D721Med (cell line): ENCODE measurements around the gene NOL11.

ENCODE experiments used
- DNase-seq: peaks from one replicate; pipeline ENCODE4 v3.0.0; 2011; ENCODE audit warnings: low spot score; ENCODE audit not compliant: insufficient read length
- FAIRE-seq: peaks from 2 replicates; lab custom pipeline; 2011; peaks lifted over from hg19 to GRCh38; lab: Jason Lieb, UNC
- TF ChIP-seq, protein P1 (sequence below): IDR thresholded peaks from 2 replicates; pipeline ENCODE4 v1.5.1; 2012; ENCODE audit warnings: mild to moderate bottlenecking, control low read depth; ENCODE audit not compliant: insufficient read depth; ENCODE audit errors: missing control alignments

The NOL11 gene

DNA sequence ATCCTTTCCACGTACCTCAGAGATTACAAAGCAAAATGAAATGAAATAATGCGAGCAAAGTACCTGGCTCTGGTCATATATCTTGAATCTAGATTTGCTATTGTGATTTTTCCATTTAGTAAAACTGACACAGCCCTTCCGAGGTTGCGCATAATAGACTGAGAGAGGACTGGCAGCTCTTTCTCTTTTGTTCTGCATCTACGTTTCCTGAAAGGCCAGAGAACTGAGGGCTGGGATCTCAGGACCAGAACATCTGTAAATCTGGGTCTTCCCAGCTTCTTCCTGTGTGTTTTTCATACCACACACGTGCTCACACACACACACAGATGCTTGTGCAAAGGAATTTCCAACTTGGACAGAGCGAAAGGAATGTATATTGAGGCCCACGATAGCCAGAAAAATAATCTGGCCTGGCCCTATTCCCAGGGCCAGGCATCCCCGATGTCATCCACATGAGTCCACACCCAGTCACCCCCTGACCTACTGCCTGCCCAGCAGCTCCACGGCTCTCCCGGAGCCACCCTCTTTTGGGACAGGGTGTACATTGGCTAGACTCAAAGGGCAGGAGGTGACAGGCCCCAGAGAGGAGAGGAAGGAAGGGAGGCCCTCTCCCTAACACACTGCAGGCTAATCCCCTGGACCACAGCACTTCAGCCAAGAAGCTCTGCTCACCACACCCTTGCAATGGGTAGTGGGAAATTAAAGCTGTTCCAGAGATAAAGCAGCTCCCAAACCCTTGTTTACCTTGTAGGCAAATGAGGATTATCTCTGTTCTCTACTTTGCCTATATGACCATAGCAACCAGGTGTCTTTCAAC, 41.8 kb downstream of the NOL11 start:
- TF ChIP-seq, protein P1, sequence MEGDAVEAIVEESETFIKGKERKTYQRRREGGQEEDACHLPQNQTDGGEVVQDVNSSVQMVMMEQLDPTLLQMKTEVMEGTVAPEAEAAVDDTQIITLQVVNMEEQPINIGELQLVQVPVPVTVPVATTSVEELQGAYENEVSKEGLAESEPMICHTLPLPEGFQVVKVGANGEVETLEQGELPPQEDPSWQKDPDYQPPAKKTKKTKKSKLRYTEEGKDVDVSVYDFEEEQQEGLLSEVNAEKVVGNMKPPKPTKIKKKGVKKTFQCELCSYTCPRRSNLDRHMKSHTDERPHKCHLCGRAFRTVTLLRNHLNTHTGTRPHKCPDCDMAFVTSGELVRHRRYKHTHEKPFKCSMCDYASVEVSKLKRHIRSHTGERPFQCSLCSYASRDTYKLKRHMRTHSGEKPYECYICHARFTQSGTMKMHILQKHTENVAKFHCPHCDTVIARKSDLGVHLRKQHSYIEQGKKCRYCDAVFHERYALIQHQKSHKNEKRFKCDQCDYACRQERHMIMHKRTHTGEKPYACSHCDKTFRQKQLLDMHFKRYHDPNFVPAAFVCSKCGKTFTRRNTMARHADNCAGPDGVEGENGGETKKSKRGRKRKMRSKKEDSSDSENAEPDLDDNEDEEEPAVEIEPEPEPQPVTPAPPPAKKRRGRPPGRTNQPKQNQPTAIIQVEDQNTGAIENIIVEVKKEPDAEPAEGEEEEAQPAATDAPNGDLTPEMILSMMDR, result no peak
- no peak for DNase-seq
- FAIRE-seq, result no peak

DNA sequence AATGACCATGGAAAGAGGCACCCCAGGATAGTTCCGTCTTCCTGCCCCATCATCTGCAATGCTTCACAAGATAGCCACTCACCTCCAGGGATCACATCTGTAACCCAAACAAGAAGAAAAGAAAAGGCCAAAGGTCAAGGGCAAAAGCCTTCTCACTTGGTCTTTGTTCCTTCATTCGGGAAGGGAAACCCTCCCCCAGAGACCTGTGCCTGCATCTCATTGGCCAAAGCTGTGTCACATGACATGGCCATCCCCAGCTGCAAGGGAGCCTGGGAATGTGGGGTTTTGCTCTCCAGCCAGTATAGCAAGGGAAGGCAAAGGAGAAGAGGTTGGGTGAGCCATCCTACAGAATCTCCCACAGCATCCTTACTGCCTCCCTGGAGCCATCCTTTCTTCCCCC, 47.9 kb downstream of the NOL11 start:
- FAIRE-seq (no peak), DNase-seq (no peak)
- TF ChIP-seq, protein P1, result no peak

DNA sequence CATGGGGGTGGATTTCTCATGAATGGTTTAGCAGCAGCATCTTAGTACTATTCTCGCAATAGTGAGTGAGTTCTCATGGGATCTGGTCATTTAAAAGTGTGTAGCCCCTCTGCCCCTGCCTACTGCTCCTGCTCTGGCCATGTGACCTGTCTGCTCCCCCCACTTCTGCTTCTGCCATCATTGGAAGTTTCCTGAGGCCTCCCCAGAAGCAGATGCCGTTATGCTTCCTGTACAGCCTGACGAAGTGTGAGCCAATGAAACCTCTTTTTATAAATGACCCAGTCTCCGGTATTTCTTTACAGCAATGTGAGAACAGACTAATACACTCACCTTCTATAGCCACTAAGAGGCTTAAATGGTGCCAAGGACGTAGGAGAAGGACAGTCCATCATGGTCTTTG, 51.5 kb downstream of the NOL11 start:
- no peak for DNase-seq
- TF ChIP-seq, protein P1, result no peak
- no peak for FAIRE-seq

DNA sequence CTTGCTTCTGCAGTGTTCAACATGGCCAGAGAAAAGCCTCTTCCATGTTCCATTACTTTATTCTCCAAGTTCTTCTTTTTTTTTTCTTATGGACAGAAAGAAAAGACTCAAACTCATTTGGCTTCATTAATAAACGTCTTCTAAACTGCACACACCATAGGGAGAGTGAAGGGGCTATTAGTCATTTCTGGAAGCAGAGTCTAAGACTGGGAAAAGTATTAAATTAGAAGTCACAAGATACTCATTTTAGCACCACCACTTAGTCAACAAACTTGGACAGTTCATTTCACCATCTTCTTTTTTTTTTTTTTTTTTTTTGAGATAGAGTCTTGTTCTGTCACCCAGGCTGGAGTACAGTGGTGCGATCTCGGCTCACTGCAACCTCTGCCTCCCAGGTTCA, 52.8 kb downstream of the NOL11 start:
- FAIRE-seq (no peak), DNase-seq (no peak)
- TF ChIP-seq, protein P1, result no peak

DNA sequence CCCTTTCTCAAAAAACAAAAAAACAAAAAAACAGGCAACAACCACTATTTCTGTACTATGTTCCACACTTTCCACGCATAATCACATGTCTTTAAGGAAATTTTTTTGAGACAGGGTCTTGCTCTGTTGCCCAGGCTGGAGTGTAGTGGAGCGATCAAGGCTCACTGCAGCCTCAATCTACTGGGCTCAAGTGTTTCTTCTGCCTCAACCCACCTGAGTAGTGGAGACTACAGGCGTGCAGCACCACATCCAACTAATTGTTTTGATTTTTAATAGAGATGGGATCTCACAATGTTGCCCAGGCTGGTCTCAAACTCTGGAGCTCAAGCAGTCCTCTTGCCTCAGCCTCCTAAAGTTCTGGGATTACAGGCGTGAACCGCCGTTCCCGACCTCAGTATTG, 54.9 kb downstream of the NOL11 start:
- DNase-seq, result no peak
- TF ChIP-seq, protein P1, result no peak
- FAIRE-seq, result no peak

DNA sequence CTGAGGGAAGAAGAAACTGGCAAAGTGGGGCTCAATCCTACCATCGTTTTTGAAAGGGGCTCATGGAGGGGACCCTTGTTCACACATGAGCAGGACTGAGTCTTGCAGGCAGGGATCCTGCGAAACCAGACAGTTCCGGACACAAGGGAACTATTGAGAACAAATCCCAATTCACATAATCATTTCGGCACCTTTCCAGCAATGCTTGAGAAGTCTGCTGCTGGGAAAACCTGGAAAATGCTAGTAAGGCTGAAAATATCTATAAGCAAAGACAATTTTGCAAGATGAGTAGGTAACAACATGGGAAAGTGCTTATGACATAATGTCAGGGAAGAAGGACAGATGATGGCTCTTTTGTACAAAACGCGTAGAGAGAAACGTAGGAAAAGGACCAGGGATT, 55.5 kb downstream of the NOL11 start:
- FAIRE-seq (no peak), DNase-seq (no peak)
- TF ChIP-seq, protein P1, result no peak

DNA sequence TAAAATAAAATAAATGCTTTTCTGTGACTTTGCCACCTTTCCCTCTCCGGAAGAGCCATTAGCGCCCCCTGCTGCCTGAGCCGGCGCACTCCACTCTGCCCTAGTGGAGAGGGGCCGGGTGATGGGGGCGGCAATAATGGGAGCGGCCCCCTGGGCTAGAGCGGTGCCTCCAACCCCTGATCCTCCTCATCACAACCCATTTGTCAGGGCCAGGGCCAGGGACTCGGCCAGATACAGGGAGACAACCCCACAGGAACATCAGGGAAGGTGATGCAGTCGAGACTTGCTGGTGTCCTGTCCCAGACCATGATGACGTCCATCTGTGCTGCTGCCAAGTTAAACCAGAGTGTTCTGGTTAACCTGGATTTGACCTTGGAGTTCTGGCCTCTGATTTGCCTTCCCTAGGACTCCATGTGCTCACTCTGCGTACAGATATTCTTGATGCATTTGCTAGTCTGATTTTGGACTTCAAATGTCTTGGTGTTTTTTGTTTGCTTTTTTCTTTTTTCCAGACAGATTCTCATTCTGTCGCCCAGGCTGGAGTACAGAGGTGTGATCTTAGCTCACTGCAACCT, 61.4 kb downstream of the NOL11 start:
- TF ChIP-seq, protein P1, result peak; percentile 83
- DNase-seq (peak; percentile 55), FAIRE-seq (no peak)
